Gastrocnemius medialis (tissue), 4 donors: ENCODE results near the gene AK5.

Experiments
- POLR2A ChIP-seq, 2 donors: fragments of 450-650 bp; IDR thresholded peaks; one replicate each; pipeline ENCODE4 v1.6.1; 2017; ENCODE audit warnings: antibody characterized with exemption in 2 of 2, mild to moderate bottlenecking in 2 of 2, moderate library complexity in 2 of 2
- TF ChIP-seq, protein P1 (sequence below), 5 experiments: fragments of 450-650 bp in 3 of 5; fragments of 200-600 bp in 2 of 5; sonication (generic) in 2 of 5; IDR thresholded peaks in 4 of 5; conservative IDR thresholded peaks in 1 of 5; 1 replicate in 4 of 5; 2 replicates in 1 of 5; pipeline ENCODE4 v1.5.1; 2016 to 2019; ENCODE audit warnings: antibody characterized with exemption in 5 of 5, mild to moderate bottlenecking in 3 of 5, moderate library complexity in 3 of 5

- no peak for TF ChIP-seq POLR2A (IDR thresholded peaks at IDR 0.05)
- TF ChIP-seq, protein P1, sequence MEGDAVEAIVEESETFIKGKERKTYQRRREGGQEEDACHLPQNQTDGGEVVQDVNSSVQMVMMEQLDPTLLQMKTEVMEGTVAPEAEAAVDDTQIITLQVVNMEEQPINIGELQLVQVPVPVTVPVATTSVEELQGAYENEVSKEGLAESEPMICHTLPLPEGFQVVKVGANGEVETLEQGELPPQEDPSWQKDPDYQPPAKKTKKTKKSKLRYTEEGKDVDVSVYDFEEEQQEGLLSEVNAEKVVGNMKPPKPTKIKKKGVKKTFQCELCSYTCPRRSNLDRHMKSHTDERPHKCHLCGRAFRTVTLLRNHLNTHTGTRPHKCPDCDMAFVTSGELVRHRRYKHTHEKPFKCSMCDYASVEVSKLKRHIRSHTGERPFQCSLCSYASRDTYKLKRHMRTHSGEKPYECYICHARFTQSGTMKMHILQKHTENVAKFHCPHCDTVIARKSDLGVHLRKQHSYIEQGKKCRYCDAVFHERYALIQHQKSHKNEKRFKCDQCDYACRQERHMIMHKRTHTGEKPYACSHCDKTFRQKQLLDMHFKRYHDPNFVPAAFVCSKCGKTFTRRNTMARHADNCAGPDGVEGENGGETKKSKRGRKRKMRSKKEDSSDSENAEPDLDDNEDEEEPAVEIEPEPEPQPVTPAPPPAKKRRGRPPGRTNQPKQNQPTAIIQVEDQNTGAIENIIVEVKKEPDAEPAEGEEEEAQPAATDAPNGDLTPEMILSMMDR (IDR thresholded peaks at IDR 0.05 in 4 of 5, conservative IDR thresholded peaks at IDR 0.05 in 1 of 5), result no peak
These were observed 66.7 kb downstream of the AK5 start for GRCh38 chr1:77348549-77348948.
